Measurements from ENCODE around the gene DOK6.
"Not testable (repeated sequence)": the region's sequence is repeated elsewhere in the genome, so short reads cannot be mapped to it uniquely, and the experiment has no call there.

DOK6 gene

GRCh38 chr18:69400253-69400975 is at the start of gene DOK6:
Gene DOK6 (plus strand): TSS chr18:69400888.
- DNase-seq: peak; percentile 96

DNA sequence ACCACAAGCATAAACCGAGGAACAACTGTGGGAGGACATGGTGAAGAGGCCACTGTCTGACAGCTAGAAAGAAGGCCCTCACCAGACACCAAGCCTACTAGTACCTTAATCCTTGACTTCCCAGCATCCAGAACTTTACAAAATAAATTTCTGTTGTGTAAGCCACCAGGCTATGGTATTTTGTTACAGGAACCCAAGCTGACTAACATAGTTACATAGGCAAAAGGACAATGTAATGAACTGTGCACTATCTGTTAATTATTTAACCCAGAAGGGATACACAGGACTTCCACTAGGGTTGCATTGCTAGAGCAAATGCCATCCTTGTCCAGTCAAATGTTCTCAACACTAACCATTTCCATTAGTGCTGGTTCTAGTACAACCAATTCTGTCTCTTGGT is 47.7 kb upstream of the DOK6 start:
- DNase-seq: no peak

- no peak for DNase-seq
Observed at GRCh38 chr18:69357590-69357989, 43.1 kb upstream of the DOK6 start.

DNA sequence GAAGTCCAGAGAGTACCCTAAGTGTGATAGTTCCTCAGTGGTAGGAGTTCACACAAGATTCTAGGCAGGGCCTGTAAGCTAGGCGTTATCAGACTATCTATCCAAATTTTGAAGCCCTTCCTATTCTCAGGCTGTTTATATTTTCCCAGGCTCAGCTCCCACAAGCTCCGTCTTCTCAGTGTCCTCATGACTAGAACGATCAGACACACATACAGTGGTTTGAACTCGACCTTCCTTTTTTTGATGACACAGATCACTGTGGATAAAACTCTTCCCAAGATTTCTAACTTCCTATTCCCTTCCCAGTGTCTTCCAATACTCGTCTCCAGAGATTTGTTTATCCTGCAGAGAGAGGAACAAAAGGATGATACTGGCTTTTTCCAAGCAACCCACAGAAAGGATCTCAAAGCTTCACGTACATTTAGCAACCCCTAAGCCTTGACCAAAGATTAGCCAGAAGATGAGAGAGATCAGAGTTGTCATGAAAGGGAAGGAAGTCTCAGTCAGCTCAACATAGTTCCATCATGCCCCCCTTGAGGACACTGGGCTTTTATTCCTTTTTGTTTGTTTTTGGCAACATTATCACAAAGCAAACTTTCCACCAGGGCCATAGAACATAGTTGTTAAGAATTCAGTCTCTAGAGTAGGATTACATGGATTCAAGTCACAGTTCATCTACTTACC is 42.3 kb upstream of the DOK6 start:
- no peak for DNase-seq

- DNase-seq: not testable (repeated sequence)
Observed at GRCh38 chr18:69359768-69360167, 40.9 kb upstream of the DOK6 start.

- no peak for DNase-seq
Observed at GRCh38 chr18:69364930-69365329, 35.8 kb upstream of the DOK6 start.

GRCh38 chr18:69365658-69366057 is 35.0 kb upstream of the DOK6 start:
- DNase-seq: no peak

GRCh38 chr18:69367104-69367503 is 33.6 kb upstream of the DOK6 start:
- no peak for DNase-seq

- no peak for DNase-seq
Observed at GRCh38 chr18:69371729-69372128, 29.0 kb upstream of the DOK6 start.

GRCh38 chr18:69380324-69380723 is 20.4 kb upstream of the DOK6 start:
- no peak for DNase-seq

- no peak for DNase-seq
Observed at GRCh38 chr18:69383186-69383585, 17.5 kb upstream of the DOK6 start.

GRCh38 chr18:69387186-69387585 is 13.5 kb upstream of the DOK6 start:
- DNase-seq: peak; percentile 74

GRCh38 chr18:69388222-69388621 is 12.5 kb upstream of the DOK6 start:
- no peak for DNase-seq

- DNase-seq: no peak
Observed at GRCh38 chr18:69397096-69397495, 3.6 kb upstream of the DOK6 start.

DNA sequence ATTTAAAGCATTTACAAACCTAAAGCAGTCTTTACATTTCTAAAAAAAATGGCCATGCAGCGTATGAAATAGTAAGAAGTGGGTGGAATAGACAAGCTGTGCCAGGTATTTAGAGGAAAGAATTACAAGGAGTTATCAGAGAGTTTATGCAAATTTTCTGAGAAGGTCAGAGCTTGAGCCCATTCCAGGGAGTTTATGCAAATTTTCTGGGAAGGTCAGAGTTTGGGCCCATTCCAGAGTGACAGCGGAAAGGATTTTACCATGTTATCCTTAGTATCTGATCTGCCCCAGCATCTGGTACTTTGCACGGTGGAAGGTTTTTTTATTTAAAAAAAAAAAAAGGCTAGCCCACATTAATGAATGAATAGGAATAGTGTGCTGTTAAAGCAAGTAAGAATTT is 1.4 kb upstream of the DOK6 start:
- DNase-seq: no peak

DNA sequence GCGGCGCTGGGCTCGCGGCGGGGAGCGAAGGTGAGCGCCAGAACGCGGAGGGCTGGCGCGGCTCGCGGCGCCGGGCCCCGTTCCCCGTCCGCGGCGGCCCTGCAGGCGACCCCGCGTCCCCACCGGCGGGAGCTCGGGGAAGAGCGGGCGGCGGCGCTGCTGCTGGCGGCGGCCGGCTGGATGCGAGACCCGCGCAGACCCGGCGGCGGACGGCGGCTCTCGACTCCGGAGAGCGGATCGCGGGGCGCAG is 213 bp downstream of the DOK6 start:
- peak; percentile 68 for DNase-seq

DNA sequence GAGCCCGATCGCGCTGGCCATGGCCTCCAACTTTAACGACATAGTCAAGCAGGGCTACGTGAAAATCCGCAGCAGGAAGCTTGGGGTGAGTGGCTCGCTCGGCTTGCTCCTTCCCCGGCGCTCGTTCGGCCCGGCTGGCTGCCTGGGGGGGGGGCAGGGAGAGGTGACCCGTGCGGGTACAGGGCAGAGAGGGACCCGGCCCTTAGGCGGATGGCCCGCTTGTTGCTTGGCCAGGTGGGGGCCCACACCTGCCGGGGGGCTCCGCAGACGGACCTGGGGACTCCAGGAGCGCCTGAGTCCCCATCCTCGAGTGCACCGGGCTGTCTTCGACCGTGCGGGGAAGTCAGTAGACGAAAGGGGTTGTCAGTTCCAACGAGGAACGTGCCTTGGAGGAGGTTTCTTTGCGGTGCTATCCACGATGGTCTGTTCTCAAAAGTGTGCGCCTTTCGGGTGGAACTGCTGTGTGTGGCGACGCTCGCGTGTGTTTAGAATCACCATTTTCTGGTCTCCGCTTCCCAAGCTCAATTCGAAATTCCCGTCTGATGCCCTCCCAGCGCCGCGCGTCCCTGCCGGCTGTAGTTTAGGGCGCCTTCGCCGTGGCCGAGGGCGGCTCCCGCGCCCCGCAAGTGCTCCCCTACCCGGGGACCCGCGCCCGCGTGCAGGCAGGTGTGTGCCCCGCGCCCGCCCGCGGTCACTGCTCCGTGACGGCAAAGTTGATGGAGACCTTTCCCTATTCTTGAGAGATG is 711 bp downstream of the DOK6 start:
- DNase-seq: peak; percentile 50

DNA sequence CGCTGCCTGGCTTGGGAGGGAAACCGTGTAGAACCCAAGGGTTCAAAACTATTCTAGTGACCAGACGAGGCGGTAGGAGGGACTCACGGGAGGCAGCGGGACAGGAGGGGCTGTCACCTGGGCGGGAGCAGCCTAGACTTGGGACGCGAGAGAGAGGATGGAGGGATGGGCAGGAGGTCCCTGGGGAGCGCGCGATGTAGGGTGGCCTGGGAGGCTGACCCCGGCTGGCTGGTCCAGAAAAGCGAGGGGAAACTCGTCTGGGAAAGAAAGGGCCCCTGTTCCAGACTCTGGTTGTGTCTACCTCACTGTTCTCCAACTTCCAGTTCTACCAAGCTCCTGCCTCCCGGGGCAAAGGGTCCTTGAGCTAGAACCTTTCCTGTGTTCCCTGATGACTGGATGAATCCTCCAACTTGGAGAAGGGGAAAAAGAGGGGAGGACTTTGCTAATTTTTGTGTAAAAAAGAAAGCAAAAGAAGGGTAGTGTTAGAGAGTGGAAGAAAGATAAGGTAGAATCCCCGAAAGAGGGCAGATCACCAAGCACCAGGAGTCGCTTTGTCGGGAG is 1.4 kb downstream of the DOK6 start:
- DNase-seq: no peak

GRCh38 chr18:69402533-69402989 is 1.9 kb downstream of the DOK6 start:
- DNase-seq: no peak

GRCh38 chr18:69408522-69408921 is 7.8 kb downstream of the DOK6 start:
- no peak for DNase-seq

DNA sequence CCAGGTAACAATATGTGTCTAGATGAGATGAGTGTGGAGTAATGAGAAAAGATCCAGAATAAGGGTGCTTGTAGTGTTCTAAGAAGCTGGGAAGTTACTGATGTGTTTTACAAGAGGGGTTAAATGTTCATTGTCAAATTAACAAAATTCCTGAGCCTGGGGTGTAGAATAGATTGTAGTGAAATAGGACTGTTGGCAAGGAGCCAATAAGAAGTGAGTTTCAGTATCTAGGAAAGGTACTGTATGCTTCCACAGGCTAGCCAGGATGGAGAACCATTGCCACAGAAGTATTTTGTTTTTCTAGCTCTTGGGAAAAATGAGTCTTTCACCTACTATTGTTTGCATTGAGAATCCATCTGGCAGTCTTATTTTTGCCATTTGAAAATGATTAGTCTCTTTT is 10.5 kb downstream of the DOK6 start:
- DNase-seq: no peak

DNA sequence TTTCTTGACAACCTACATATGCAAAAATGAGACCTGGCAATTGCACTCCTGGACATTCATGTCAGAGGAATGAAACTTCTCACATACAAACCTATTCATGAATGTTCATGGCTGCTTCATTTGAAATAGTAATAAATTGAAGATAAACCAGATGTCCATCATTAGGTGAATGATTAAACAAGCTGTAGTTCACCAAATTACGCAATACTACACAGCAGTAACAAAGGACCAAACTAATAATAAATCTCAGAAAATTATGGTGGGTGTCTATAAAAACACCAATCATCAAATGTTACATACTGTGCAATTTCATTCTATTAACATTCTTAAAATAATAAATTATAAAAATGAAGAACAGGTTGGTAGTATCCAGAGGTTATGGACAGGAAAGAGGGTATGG is 13.5 kb downstream of the DOK6 start:
- DNase-seq: no peak

- DNase-seq: no peak
Observed at GRCh38 chr18:69432847-69433246, 32.2 kb downstream of the DOK6 start.

DNA sequence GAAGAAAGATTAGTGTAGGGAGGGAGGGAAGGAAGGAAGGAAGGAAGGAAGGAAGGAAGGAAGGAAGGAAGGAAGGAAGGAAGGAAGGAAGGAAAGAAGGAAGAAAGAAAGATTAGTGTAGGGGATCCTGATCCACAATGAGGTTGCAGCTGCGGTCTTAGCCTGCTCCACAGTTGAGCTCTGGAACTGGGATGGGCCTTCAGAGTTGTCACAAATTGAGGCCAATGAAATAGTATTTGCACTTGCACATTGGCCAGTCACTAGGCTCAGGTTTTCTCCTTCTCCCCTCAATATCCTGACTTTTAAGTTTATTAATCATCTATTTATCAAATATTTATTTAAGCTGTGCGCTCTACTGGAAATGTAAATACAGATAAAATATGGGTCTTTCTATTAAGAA is 34.3 kb downstream of the DOK6 start:
- DNase-seq: no peak
